Measurements from ENCODE around the gene CEP350. TPM values are rescaled to one million over a fixed set of nuclear protein-coding genes. Genes with fewer than 3 reads are reported as not detected.

CEP350 gene
- total and polyA plus RNA-seq, 7 donors = 3.2 to 67.6 (median 45.2) TPM

GRCh38 chr1:180116964-180117763 is 162.6 kb downstream of the CEP350 start:
- intact Hi-C loops (cut with DNase I) = no loop called here
- Histone ChIP-seq H3K27ac (peak overlapping the region in 1 of 4 donors; percentile 21), H3K9me3 (no peaks in the 10 kb centered on the region), H3K4me3 (no peak overlapping the region), H3K4me1 (peaks cover 0 to 35% (median 30%) of the 10 kb centered on the region in 4 donors), H3K27me3 (no peaks in the 10 kb centered on the region), H3K36me3 (peaks cover 0 to 5% (median 0%) of the 10 kb centered on the region in 4 donors)
- DNase-seq = no peak
- no peak for TF ChIP-seq POLR2AphosphoS5 (IDR thresholded peaks at IDR 0.05)
- TF ChIP-seq POLR2A (IDR thresholded peaks at IDR 0.05) = no peak
- TF ChIP-seq, protein P1, sequence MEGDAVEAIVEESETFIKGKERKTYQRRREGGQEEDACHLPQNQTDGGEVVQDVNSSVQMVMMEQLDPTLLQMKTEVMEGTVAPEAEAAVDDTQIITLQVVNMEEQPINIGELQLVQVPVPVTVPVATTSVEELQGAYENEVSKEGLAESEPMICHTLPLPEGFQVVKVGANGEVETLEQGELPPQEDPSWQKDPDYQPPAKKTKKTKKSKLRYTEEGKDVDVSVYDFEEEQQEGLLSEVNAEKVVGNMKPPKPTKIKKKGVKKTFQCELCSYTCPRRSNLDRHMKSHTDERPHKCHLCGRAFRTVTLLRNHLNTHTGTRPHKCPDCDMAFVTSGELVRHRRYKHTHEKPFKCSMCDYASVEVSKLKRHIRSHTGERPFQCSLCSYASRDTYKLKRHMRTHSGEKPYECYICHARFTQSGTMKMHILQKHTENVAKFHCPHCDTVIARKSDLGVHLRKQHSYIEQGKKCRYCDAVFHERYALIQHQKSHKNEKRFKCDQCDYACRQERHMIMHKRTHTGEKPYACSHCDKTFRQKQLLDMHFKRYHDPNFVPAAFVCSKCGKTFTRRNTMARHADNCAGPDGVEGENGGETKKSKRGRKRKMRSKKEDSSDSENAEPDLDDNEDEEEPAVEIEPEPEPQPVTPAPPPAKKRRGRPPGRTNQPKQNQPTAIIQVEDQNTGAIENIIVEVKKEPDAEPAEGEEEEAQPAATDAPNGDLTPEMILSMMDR (IDR thresholded peaks at IDR 0.05) = no peak
- TF ChIP-seq EP300 (IDR thresholded peaks at IDR 0.05) = no peak
- 70 to 73% methylated on average over 14 of the region's 14 CpGs for WGBS, 2 donors

GRCh38 chr1:180117764-180118116 is 163.1 kb downstream of the CEP350 start:
- no peaks in the 10 kb centered on the region for H3K9me3 ChIP-seq
- H3K4me1 ChIP-seq = peaks cover 0 to 29% (median 24%) of the 10 kb centered on the region in 4 donors
- TF ChIP-seq, protein P1 (IDR thresholded peaks at IDR 0.05) = no peak
- TF ChIP-seq EP300 (IDR thresholded peaks at IDR 0.05) = no peak
- DNase-seq = no peak
- no peak overlapping the region for H3K4me3 ChIP-seq
- peaks cover 0 to 5% (median 0%) of the 10 kb centered on the region in 4 donors for H3K36me3 ChIP-seq
- H3K27ac ChIP-seq = peak overlapping the region in 1 of 4 donors; percentile 21
- no peaks in the 10 kb centered on the region for H3K27me3 ChIP-seq
- intact Hi-C loops (cut with DNase I) = no loop called here
- WGBS, 2 donors = 92 to 93% methylated on average over 2 of the region's 2 CpGs

DNA sequence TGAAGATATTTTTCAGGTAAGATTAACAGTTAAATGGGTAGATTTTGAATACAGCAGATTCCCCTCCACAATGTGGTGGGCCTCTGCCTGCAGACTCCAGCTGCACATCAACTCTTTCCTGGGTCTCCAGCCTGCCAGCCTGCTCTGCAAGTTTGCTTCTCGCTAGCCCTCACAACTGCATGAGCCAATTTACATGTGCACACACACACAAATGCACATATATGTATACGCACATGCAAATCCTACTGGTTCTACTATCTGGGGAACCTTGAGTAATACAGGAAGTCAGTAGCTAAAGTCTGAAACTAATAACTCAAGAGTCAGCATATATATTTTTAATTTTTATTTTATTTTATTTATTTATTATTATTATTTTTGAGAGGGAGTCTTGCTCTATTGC is 165.2 kb downstream of the CEP350 start:
- intact Hi-C loops (cut with DNase I) = no loop called here
- Histone ChIP-seq H3K36me3 (peaks cover 0 to 5% (median 0%) of the 10 kb centered on the region in 4 donors), H3K4me1 (peaks cover 0 to 8% (median 3%) of the 10 kb centered on the region in 4 donors), H3K27ac (no peak overlapping the region), H3K9me3 (no peaks in the 10 kb centered on the region), H3K27me3 (no peaks in the 10 kb centered on the region), H3K4me3 (no peak overlapping the region)
- 89 to 96% methylated on average over 2 of the region's 2 CpGs for WGBS, 2 donors
- DNase-seq = no peak
- TF ChIP-seq EP300 (IDR thresholded peaks at IDR 0.05) (no peak), POLR2A (IDR thresholded peaks at IDR 0.05) (no peak), POLR2AphosphoS5 (IDR thresholded peaks at IDR 0.05) (no peak)
- TF ChIP-seq, protein P1 (IDR thresholded peaks at IDR 0.05) = no peak

DNA sequence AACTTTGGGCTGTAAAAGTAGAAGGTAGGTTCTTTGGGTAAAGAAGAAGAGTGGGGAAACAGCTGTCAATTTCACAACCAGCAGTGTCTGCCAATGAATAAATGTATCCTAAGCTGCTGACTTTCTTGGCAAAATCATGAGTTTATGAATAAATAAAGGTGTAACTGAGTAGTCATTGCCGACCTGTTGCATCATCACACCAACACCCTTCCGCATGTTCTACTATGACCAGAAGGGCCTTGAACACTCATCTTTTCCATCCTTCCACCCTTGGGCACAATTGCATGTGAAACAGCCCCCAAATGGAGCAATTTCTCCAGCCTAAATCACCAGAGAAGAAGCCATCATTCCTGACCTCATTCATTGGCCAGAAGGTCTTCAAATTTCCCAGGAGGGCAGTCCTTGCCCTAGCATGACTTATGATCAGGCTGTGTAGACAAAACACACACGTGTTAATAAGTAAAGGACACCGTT is 168.9 kb downstream of the CEP350 start:
- Histone ChIP-seq H3K4me1 (no peaks in the 10 kb centered on the region), H3K36me3 (no peaks in the 10 kb centered on the region), H3K9me3 (no peaks in the 10 kb centered on the region), H3K27ac (no peak overlapping the region), H3K4me3 (no peak overlapping the region), H3K27me3 (no peaks in the 10 kb centered on the region)
- no peak for DNase-seq
- 76 to 88% methylated on average over 4 of the region's 4 CpGs for WGBS, 2 donors
- TF ChIP-seq, protein P1 (IDR thresholded peaks at IDR 0.05) = no peak
- no peak for TF ChIP-seq POLR2A (IDR thresholded peaks at IDR 0.05)
- intact Hi-C loops (cut with DNase I) = no loop called here
